ENCODE results near the gene C1orf53.

DNA sequence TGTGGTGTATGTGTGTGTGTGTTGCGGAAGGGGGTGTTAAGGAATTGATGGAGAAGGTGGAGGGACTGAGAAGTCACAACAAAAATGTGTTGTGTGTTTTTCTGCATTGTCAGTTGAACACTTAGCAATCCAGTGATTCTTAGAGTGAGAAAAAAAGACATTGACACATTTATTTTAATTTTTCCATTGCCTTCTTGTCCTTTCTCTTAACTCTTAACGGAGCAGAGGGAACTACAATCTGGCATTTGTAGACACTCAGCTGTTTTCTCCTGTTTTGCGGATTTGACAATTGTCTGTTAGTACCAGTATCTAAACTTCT is 725 bp downstream of the C1orf53 start:
- TF ChIP-seq, protein P1, sequence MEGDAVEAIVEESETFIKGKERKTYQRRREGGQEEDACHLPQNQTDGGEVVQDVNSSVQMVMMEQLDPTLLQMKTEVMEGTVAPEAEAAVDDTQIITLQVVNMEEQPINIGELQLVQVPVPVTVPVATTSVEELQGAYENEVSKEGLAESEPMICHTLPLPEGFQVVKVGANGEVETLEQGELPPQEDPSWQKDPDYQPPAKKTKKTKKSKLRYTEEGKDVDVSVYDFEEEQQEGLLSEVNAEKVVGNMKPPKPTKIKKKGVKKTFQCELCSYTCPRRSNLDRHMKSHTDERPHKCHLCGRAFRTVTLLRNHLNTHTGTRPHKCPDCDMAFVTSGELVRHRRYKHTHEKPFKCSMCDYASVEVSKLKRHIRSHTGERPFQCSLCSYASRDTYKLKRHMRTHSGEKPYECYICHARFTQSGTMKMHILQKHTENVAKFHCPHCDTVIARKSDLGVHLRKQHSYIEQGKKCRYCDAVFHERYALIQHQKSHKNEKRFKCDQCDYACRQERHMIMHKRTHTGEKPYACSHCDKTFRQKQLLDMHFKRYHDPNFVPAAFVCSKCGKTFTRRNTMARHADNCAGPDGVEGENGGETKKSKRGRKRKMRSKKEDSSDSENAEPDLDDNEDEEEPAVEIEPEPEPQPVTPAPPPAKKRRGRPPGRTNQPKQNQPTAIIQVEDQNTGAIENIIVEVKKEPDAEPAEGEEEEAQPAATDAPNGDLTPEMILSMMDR (IDR thresholded peaks at IDR 0.05) = no peak
- TF ChIP-seq, protein P2, sequence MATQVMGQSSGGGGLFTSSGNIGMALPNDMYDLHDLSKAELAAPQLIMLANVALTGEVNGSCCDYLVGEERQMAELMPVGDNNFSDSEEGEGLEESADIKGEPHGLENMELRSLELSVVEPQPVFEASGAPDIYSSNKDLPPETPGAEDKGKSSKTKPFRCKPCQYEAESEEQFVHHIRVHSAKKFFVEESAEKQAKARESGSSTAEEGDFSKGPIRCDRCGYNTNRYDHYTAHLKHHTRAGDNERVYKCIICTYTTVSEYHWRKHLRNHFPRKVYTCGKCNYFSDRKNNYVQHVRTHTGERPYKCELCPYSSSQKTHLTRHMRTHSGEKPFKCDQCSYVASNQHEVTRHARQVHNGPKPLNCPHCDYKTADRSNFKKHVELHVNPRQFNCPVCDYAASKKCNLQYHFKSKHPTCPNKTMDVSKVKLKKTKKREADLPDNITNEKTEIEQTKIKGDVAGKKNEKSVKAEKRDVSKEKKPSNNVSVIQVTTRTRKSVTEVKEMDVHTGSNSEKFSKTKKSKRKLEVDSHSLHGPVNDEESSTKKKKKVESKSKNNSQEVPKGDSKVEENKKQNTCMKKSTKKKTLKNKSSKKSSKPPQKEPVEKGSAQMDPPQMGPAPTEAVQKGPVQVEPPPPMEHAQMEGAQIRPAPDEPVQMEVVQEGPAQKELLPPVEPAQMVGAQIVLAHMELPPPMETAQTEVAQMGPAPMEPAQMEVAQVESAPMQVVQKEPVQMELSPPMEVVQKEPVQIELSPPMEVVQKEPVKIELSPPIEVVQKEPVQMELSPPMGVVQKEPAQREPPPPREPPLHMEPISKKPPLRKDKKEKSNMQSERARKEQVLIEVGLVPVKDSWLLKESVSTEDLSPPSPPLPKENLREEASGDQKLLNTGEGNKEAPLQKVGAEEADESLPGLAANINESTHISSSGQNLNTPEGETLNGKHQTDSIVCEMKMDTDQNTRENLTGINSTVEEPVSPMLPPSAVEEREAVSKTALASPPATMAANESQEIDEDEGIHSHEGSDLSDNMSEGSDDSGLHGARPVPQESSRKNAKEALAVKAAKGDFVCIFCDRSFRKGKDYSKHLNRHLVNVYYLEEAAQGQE (IDR thresholded peaks at IDR 0.05; ENCODE audit: insufficient read depth in 1 of 2, low read depth in 2 of 2, low read length in 1 of 2) = no peak
- TF ChIP-seq POLR2AphosphoS5 (IDR thresholded peaks at IDR 0.05; ENCODE audit: low read depth, low read length) = no peak
- no peak for TF ChIP-seq SIN3A (IDR thresholded peaks at IDR 0.05; ENCODE audit: borderline replicate concordance, insufficient read depth, low read depth, low read length)
- no peak for TF ChIP-seq TCF7L2 (IDR thresholded peaks at IDR 0.05; ENCODE audit: low read depth, low read length)
